GM18870 (cell line): Measurements from ENCODE around the gene FBN1.

ENCODE experiments used
- ATAC-seq: cut with Tn5 transposase; IDR thresholded peaks from one replicate; pipeline ENCODE4 v1.9.1; 2021; ENCODE audit warnings: moderate library complexity; ENCODE audit not compliant: unreplicated experiment

FBN1 gene

DNA sequence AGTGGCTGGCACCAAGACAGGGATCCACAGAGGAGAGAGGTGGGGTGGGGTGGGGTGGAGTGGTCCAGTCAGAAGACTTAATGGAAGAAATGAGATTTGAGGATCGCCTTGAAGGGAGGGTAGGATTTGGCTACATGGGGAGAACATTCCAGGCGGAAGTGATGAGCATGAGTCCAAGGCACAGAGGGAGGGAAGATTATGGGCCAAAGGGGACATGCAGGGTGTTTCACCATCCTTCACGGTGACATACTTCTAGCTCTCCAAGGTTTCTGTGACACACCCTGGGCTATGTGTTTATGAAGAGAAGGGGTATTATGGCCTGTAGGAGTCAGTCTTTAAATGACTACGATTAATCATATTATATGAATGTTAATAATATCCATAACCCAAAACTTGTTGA, 7.7 kb upstream of the FBN1 start:
- ATAC-seq: no peak

DNA sequence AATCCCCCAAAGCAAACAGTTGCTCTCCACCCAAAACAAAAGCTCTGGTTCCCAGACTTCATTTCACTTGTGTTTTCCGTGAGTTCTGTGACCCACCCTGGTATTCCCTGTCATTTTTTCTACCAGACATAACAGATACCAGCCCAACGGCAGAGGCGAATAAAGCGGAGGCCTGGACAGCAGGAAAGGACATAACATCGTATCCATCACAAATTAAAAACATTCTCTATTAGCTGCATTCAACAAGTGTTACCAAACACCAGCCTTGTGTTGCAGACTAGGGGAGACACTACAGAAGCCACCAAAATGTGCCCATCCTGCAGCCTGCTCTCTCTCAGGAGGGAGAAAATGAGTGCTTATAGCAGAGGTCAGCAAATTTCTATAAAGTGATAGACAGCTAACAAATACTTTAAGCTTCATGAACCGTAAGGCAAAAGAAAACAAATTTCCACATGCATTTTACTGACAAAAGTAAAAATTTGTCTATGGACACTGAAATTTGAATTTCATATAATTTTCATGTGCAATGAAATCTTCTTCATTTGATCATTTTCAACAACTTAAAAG, 7.1 kb upstream of the FBN1 start:
- ATAC-seq: no peak

DNA sequence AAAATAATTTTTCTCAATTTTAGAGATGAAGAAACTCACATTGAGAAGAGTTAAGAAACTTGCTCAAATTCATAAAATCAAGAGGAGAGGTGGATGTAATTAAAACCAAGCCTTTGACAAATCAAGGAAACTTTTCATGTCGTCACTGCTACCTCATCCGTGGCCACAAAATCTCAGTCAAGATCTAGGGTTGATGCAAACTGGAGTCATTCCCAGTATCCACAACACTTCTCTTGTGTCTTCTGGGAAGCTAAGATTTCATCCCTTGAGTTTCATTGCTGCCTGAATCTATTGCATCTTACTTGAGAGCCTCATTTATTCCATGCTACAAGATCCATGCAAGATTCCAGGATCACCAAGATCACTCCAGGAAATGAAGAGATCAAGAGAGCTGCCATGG, 5.4 kb upstream of the FBN1 start:
- no peak for ATAC-seq

DNA sequence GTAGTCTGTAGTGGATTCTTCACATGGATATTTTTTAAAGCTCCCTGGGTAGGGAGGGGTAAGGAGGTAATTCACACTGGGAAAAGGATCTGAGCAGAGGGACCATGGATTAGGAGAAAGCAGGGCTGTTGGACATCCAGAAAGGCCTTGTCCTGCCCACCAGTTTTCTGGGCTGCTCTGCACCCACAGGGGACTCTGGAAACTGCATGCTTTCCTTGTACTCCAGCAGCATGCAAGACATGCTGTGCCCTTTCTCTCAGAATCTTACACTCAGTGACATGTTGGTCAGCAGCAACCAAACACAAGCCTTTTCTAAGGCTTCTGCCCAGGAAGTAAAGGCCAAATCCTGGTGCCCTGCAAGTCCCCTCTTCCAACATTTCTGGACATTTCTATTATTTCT, 2.5 kb upstream of the FBN1 start:
- no peak for ATAC-seq

DNA sequence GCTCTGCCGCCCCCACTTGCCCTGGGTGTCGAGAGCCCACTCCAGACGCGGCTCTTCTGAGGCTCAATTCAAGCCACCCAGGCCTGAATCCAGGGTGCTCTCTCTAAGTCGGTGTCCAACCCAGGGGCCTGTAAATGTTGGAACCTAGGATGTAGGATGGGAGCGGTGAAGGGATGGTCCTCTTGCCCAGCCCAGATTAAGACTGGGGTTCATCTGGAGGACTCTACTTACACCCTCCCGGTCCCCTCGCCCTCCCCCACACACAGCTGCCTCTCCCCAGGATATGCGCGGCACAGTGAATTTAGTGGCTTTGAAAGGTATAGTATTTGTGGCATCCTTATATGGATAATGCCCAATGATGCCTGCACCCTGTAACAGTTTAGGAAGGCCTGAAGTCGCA, 822 bp upstream of the FBN1 start:
- no peak for ATAC-seq

DNA sequence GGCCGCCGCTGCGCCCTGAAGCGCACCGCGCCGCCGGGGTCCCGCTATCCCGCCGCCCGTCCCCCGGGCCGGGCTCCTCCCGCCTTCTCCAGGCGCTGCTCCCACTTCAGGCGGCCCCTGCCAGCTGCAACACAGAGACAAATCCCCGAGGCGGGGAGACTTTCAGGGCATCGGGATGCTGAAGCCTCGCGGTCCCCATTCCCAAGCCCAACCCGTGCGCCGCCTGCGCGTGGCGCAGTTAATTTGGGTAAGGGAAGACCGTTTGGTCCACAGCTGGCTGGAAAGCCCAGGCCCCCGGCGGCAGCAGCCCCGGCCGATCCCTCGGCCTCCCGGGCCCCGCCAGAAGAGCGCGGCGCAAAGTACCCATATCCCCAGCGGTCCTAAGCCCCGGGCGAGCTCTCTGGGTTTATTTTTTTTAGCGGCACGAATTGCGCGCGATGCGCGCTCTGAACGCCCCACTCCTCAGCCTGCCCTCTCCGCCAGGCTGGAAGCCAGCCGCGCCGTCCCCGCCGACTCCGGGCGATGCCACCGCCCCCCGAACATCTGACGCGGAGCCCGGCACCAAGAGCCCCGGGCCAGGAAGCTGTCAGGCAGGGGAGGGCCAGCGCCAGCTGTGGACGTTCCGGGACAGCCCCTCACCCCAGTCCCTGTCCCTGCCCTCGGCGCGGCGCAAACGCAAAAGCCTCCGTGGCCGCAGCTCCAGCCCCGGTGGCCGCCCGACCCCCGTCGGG, 517 bp downstream of the FBN1 start:
- ATAC-seq: peak; percentile 35

DNA sequence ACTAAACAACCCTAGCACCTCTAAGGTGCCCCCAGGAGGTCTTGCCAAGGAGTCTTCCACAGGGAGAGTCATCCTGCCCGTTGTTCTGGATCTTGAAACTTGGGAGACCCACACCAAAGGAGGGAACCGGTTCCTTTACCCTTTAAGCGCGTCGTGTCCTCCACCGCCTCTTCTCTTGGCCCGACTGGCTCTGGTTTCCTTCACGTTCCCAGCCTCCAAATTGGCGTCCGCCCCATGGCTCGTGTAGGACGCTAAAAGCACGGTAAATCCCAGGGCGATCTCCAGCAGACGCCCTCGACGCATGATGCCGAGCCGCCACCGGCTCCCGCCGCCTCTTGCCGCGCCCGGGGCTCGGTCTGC, 1.1 kb downstream of the FBN1 start:
- peak; percentile 6 for ATAC-seq

DNA sequence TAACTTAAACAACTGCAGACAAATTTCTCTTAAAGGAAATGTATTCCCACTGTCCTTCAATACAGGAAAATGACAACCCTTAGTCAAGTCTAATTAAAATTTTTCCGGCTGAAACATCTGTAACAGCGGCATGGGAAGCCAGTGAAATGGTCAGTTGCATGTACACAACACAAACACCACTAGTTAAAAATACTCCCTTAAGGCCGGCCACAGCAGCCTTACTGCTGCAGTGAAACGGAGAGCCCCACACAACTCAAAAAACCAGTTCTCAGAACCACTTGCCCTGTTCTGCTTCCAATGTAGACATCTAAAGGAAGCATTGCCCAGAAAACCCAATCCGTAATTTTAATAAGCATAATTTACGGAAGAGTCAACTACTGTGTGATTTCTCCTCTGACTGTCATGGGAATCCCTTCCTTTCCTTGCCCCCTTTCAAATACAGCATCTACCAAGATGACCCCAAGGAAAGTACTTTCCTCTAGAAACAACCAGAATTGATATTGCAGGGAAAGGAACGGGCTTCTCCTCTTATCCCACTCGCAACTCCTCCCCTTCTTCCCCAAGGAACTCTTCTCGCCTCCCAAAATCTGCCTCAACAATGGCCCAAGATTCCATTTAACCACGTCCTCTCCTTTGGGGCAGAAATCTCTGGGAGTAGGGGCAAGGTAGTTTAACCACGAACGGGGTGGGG, 1.6 kb downstream of the FBN1 start:
- ATAC-seq: no peak

DNA sequence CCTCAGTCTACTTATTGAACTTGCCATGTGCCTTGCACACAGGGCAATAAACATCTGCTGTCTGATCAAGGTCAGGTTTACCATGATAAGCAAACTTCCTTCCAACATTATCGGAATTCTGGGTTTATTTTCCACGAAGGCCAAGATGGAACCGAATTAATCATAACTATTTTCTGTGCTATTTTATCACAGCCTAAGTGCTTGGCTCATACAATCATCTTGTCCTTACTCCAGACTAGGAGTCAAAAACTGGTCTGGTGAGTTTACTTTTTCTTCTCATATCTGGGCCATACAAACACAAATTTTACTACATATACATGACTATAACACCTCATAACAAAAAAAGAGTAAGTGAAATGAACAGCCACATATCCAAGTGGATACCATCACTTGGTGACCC, 2.3 kb downstream of the FBN1 start:
- ATAC-seq: no peak

DNA sequence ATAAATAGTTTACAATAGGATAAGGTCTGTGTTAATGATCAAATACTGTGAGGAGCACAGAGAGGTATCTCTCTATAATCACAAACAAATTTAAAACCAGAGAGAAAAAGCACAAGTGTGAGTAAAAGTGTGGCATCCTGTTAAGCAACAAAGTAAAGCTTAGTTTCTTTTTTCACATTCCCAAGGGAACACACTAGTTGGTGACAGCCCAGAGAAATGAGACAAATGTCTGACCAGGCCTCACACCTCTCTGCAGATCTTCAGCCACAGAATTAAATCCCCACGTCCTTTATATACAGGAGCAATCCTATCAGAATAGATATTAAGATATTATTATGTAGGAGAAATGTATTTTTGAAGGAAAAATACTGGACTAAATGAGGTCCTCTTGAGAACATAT, 2.7 kb downstream of the FBN1 start:
- no peak for ATAC-seq

DNA sequence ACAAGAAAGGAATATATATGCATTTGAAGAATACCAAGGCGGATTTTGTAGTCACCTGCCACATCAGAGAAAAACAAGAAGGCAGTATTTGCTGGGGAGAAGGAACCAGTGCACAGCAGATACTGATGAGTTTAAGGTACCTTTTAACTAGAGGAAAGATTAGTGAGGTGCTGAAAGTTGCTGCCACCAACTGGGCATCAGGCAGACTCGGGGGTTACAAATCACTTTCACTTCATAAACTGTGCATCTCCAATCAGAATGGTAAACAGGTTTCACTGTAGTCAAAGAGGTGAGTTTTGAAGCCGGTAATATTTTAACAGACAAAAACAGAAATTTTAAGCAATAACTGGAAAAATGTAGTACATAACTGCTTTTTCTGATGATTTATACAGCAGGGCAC, 4.1 kb downstream of the FBN1 start:
- peak; percentile 37 for ATAC-seq

DNA sequence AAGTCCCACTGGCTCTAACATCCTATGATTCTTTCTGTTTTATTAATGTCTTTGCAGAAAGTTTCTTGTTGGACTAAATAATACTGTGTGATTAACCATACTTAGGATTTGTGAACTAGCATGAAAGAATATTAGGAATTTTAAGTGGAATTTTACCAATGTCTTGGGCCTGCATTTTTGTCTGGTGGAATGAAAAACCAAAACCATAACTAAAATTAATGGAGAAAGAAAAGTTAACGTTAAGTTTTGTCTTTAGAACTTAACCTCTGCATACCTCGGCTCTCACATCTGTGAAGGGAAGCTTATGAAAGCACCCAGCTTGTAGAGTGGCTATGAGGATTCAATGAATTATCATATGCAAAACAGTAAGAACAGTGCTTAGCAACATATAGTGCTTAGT, 6.5 kb downstream of the FBN1 start:
- ATAC-seq: no peak

DNA sequence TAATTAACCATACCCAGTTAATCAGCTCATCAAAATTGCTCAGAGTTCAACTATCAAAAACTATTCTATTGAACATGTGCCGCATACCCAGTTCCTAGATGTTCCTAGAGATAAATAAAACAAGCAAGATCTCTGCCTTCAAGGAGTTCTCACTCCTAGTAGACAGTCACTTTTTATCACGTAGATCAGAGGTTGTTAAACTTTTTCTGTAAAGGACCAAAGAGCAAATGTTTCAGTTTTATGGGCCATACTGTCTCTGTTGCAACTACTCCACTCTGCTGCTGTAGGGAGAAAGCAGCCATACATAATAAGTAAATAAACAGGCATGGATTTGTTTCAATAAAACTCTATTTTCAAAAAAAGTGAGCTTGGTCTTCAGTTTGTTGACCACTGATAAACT, 7.9 kb downstream of the FBN1 start:
- no peak for ATAC-seq

DNA sequence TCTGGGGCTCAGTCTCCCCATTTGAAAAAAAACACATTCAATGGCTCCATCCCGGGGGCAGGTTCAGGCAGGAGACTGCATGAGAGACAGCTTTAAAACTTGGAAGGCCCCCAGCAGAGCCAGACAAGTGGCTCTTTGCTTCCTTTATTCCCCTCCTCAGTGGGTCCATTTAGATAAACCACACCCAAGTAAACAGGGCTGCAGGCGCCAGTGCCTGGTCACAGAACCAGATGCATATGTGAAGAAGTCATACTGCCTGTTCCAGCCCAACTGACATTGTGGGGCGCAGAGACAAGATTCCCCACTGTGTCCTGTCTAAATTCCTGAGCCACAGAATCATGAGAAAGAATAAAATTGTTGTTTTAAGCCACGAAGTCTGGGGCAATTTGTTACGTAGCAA, 9.0 kb downstream of the FBN1 start:
- no peak for ATAC-seq

DNA sequence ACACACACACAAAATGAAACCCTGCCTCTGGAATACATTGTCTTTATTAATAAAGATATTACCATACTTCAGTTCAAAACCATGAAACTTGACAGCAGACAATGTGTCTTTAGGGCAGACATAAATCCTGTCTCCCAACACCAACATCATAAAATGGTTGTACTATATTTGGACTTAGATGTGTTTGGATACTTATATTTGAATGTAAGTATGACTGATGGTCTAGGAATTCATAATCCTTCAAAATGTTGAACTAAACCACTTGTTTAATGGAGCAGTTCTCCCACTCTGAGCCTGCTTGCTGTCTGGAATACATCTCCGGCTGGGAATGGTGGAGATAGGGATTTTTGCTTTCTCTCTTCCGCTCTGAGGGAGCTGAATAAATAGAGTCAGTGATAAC, 10.6 kb downstream of the FBN1 start:
- no peak for ATAC-seq

DNA sequence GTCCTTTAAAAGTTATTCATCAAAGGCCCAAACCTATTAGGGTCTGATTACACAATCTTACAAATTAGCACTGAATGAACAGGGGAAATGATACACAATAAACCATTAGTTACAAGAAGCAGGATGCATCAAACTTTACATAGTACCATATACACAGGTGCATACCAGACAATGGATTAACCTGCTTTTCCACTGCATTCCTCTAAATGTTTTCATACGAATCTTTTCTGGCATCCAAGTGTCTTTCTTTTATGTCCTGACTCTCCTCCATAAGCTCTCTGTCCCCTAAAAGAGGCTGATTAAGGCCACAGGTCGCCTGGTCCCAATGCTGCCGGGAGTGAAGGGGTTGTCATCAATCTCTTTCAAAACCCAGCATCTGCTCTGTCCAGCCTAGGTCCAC, 11.4 kb downstream of the FBN1 start:
- no peak for ATAC-seq

DNA sequence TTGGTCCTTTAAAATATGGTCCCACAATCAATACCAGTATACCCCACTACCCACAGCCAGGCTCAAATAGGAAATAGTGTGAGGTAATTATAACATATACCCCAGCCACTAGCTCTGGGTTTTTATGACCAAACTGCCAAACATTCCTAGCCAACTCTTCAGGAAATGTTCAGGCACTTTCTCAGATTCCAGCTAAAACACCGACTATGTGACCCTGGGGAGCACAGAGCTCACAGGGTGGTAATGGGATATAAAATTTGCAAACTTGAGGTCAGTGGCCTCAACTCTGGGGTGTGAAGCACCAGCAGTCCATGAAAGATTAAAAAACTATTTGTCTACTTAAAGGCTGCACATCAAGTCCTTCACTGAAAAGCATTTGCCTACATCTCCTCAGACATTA, 12.9 kb downstream of the FBN1 start:
- no peak for ATAC-seq

DNA sequence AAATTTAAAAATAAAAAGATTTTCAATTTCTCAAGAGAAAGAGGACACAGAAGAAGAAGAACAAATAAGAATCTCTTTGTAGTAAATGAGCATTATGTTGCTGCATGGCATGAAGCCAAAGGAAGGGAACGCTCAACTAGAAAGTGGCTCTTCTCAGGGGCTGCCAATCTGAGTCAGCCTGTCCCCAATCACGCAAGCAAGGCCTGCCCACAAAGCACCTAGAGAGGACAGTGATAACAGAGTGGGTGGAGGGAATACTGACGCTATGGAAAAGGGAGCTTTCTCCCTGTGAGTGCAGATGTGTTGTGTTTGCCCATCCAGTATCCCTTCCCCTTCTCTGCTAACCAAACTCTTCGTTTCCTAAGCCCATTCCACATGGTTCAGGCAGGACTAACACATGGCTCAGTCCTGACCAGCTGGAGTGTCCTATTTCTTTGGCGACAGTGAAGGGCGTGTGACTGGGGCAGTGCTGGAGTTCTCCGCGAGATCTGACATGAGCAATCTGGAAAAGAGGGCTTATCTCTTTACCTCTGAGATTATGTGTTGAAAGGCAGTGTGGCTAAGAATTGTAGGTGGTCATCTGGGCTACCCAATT, 14.2 kb downstream of the FBN1 start:
- no peak for ATAC-seq

DNA sequence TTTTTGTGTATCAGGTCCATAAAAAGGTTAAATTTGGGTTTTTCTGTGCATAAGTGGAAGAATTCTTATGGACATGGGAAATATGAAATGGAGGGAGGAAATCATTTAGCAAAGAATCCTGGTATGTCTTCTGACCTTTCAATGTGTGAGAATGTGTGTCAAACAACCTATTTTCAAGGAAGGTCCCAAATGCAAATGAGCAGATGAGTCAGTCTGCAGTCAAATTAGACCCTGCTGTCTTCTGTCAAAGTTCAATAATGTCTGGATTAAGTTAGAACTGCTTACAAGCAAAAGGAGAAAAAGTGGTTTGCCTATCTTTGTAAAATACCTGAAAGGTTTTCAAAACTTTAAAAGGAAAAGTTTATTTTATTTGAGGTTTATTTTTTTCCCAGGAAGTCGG, 15.3 kb downstream of the FBN1 start:
- ATAC-seq: no peak

DNA sequence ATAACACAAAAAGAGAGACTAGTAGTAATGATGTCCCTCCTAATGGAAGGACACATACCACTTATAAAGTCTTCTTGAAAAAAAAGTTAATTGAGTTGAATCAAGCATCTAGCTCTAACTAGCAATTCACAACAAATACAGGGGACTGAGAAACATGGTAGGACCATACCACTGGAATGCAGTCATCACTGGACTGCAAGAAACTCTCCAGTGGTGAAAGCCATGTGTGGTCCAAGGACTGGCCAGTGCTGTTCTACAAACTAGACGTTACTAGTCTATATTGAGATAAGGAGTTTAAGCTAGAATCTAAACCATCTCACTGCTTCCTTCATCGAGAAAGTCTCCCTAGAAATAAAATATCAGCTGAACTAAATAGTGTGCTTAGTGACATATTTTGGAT, 16.7 kb downstream of the FBN1 start:
- no peak for ATAC-seq

DNA sequence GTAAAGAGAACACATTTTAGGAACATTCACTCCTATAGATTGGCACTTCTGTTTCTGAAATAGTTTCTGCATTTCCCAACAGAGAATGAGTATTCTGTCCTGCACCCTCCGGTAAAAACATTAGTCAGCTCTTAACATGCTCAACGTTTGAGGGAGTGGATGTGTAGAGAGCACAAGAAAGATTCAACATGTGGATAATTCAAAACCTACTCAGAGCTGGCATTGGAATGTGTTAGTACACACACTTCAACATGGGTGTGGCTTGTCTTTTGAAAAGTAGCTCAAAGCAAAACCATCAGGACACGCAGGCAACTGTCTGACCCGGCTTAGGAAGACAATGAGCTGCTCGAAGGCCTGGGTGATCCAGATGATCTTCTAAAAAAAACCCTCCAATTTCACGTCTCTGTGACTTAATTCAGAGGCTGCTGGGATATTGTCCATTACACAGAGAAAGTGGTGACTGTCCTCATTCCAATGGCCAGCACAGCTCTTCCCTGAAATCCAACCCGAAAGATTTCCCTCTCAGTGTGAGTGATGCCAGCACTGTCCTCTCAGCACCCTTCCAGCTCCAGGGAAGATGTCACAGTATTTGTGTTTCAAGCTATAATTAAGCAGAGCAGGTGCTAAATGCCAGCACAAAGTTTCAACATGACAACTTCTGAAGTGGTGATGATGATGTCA, 18.1 kb downstream of the FBN1 start:
- no peak for ATAC-seq

DNA sequence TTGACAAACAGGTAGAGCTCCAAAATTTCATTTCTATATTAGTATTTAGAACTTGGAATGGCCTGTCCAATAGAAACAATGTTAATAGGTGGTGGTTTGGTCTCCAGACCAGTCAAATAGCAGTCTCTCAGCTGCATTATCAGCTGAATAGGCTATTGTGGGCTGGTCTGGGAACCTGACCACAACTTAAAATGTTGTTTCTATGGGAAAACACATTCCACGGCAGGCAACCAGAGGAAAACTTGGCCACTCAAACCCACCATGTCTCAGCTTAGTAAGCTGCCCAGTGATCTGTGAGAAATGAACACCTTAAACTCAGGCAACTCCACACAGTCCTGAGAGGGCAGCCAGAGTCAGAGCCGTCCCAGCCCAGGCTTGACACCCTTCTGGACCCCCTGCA, 20.4 kb downstream of the FBN1 start:
- ATAC-seq: no peak
